NOMO-1 treated with dmso at 0.1 percent for 144 hours (cell line): ENCODE data around the gene HADHA.

Experiments
- DNase-seq: peaks from one replicate; lab custom pipeline; 2025; ENCODE audit not compliant: unreplicated experiment; lab: John Stamatoyannopoulos, UW

Gene HADHA

GRCh38 chr2:26195040-26195984, 49.1 kb downstream of the HADHA start:
- no peak for DNase-seq

GRCh38 chr2:26193578-26194231, 50.7 kb downstream of the HADHA start:
- no peak for DNase-seq

- DNase-seq, result no peak
These were observed 52.9 kb downstream of the HADHA start for GRCh38 chr2:26191316-26192159.

- DNase-seq, result no peak
These were observed 54.1 kb downstream of the HADHA start for GRCh38 chr2:26190369-26190768.

- no peak for DNase-seq
These were observed 54.7 kb downstream of the HADHA start for GRCh38 chr2:26189751-26190150.

- DNase-seq, result no peak
These were observed 55.3 kb downstream of the HADHA start for GRCh38 chr2:26189123-26189522.

GRCh38 chr2:26187537-26188104, 56.8 kb downstream of the HADHA start:
- no peak for DNase-seq

GRCh38 chr2:26187114-26187513, 57.3 kb downstream of the HADHA start:
- DNase-seq, result no peak

GRCh38 chr2:26185954-26186770, 58.3 kb downstream of the HADHA start:
- no peak for DNase-seq

GRCh38 chr2:26185304-26185928, 59.0 kb downstream of the HADHA start:
- no peak for DNase-seq

- DNase-seq, result peak; percentile 80
These were observed 59.7 kb downstream of the HADHA start for GRCh38 chr2:26184555-26185303.

- no peak for DNase-seq
These were observed 60.3 kb downstream of the HADHA start for GRCh38 chr2:26184121-26184520.

- DNase-seq, result no peak
These were observed 61.4 kb downstream of the HADHA start for GRCh38 chr2:26182887-26183630.

GRCh38 chr2:26182441-26182840, 62.0 kb downstream of the HADHA start:
- no peak for DNase-seq

GRCh38 chr2:26179446-26179913, 65.0 kb downstream of the HADHA start:
- no peak for DNase-seq

GRCh38 chr2:26178746-26179436, 65.5 kb downstream of the HADHA start:
- DNase-seq, result no peak

GRCh38 chr2:26178246-26178645, 66.2 kb downstream of the HADHA start:
- DNase-seq, result no peak

GRCh38 chr2:26177122-26177521, 67.3 kb downstream of the HADHA start:
- DNase-seq, result no peak
